ENCODE measurements around the gene CYLD.

CYLD gene

GRCh38 chr16:50741781-50742575 is at the start of gene CYLD:
CYLD (plus strand) TSS chr16:50742086; CDS start chr16:50749699, 7,613 bp downstream.
- Histone ChIP-seq H3K4me3 (replicated peaks; ENCODE audit: low read depth, low read length) (peak within 1 kb of the TSS; percentile 93), H3K36me3 (ENCODE audit: control insufficient read depth, insufficient read depth, low read length) (no peaks in the 10 kb centered on the region; the same call in 1 of the 2 replicates), H3K27me3 (replicated peaks; ENCODE audit: control insufficient read depth, insufficient read depth, low read length) (no peaks in the 10 kb centered on the region)
- DNase-seq (ENCODE audit: extremely low read depth, insufficient read length): peak; percentile 99
- no peak for TF ChIP-seq CTCF (IDR thresholded peaks at IDR 0.05; ENCODE audit: insufficient read depth, low read length, poor library complexity, severe bottlenecking)

- Histone ChIP-seq H3K27me3 (replicated peaks; ENCODE audit: control insufficient read depth, insufficient read depth, low read length) (no peaks in the 10 kb centered on the region), H3K36me3 (ENCODE audit: control insufficient read depth, insufficient read depth, low read length) (no peaks in the 10 kb centered on the region), H3K4me3 (replicated peaks; ENCODE audit: low read depth, low read length) (no peak overlapping the region)
- no peak for DNase-seq (ENCODE audit: extremely low read depth, insufficient read length)
- TF ChIP-seq CTCF (IDR thresholded peaks at IDR 0.05; ENCODE audit: insufficient read depth, low read length, poor library complexity, severe bottlenecking): no peak
Observed at GRCh38 chr16:50692644-50692998, 49.3 kb upstream of the CYLD start.

DNA sequence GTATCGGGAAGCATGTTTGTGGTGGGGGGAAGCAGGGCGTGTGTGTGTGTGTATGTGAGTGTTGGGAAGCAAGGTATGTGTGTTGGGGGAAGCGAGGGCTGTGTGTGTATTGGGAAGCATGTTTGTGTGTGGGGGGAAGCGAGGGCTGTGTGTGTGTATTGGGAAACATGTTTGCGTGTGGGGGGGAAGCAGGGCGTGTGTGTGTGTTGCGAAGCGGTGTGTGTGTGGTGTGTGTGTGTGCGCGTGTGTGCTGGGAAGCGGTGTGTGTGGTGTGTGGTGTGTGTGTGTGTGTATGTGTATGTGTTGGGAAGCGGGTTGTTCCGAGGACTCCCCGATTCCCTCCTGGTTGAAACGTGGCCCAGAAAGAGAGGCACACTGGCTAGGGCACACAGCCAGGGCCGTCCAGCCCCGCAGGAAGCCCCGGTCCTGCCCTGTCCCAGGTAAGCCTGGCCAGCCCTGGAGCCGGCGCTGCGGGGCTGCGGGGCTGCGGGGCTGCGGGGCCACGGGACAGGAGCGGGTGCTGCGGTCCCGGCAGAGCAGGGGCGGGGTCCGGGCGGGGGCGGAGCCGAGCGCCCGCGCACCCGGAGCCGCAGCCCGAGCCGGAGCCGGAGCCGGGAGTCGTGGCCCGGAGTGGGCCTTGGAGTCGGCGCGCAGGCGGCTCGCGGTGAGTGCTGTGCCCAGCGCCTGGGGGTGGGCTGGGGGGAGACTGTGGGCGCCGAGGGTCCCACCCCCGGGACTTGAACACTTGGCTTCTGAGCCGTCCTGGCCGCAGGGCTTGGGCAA is 48.7 kb upstream of the CYLD start, which contains the start of gene NOD2:
TSS of gene NOD2 (plus strand) at position 608 of the 783 bp plus-strand sequence. CDS start 5,890 bp downstream, outside the sequence.
- H3K4me3 ChIP-seq (replicated peaks; ENCODE audit: low read depth, low read length): peak within 1 kb of the TSS; percentile 68

GRCh38 chr16:50694206-50694605 is 47.7 kb upstream of the CYLD start:
- Histone ChIP-seq H3K36me3 (ENCODE audit: control insufficient read depth, insufficient read depth, low read length) (no peaks in the 10 kb centered on the region), H3K27me3 (replicated peaks; ENCODE audit: control insufficient read depth, insufficient read depth, low read length) (no peaks in the 10 kb centered on the region), H3K4me3 (replicated peaks; ENCODE audit: low read depth, low read length) (peak overlapping the region; percentile 68)
- DNase-seq (ENCODE audit: extremely low read depth, insufficient read length): peak; percentile 45
- no peak for TF ChIP-seq CTCF (IDR thresholded peaks at IDR 0.05; ENCODE audit: insufficient read depth, low read length, poor library complexity, severe bottlenecking)

More for the DNA sequence above, 48.7 kb upstream of the CYLD start, which contains the start of gene NOD2:
- no peaks in the 10 kb centered on the region for H3K27me3 ChIP-seq (replicated peaks; ENCODE audit: control insufficient read depth, insufficient read depth, low read length)
- no peak for TF ChIP-seq CTCF (IDR thresholded peaks at IDR 0.05; ENCODE audit: insufficient read depth, low read length, poor library complexity, severe bottlenecking)
- peak; percentile 59 for DNase-seq (ENCODE audit: extremely low read depth, insufficient read length)
- no peaks in the 10 kb centered on the region for H3K36me3 ChIP-seq (ENCODE audit: control insufficient read depth, insufficient read depth, low read length)

- Histone ChIP-seq H3K4me3 (replicated peaks; ENCODE audit: low read depth, low read length) (peak overlapping the region; percentile 11; the same call in 1 of the 2 replicates), H3K27me3 (replicated peaks; ENCODE audit: control insufficient read depth, insufficient read depth, low read length) (no peaks in the 10 kb centered on the region), H3K36me3 (ENCODE audit: control insufficient read depth, insufficient read depth, low read length) (no peaks in the 10 kb centered on the region; the same call in 1 of the 2 replicates)
- TF ChIP-seq CTCF (IDR thresholded peaks at IDR 0.05; ENCODE audit: insufficient read depth, low read length, poor library complexity, severe bottlenecking): no peak
- no peak for DNase-seq (ENCODE audit: extremely low read depth, insufficient read length)
Observed at GRCh38 chr16:50695017-50696000, 46.6 kb upstream of the CYLD start.
